ENCODE measurements around the gene GALNT17.

GRCh38 chr7:71553306-71553705, 421.4 kb downstream of the GALNT17 start:
- TF ChIP-seq POLR2A (IDR thresholded peaks at IDR 0.05; ENCODE audit: low read length) (no peak), GATA1 (IDR thresholded peaks at IDR 0.05; ENCODE audit: low read depth, low read length) (no peak)

Measured in erythroblast (primary cell).